ENCODE measurements around the gene DUS2.

DNA sequence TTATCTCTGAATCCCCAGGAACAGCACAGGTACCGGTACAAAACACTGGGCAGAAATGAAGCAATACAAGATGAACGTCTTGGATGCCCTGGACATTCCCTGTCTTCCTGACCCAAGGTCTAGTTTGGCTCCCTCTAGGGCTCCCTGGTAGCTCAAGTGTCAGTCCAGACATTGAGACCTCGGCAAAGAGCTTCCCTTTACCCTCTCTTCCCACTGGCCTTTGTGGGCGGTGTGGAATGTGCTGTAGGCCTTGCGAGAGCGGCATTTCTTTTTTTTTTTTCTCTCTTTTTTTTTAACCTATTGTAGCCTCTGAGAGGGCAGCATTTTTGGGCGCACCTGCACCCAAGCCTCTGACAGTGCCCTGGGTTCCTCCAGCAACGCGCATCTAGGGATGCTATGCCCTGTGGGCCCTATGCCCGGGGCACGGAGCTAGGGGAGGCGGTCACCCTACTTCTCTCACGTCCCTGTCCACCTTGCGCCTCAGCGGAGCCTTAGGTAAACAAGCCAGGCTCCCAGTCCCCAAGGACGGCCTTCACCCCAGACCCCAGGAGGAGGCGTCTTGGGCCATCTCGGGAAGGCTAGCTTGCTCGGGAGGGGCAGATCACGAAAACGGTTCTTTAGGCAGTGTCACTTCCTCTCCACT lies 60.9 kb downstream of the DUS2 start:
- TF ChIP-seq POLR2AphosphoS5 (IDR thresholded peaks at IDR 0.05) (no peak), POLR2A (IDR thresholded peaks at IDR 0.05) (no peak), EP300 (IDR thresholded peaks at IDR 0.05) (no peak), CTCF (IDR thresholded peaks at IDR 0.05) (no peak)

All from upper lobe of left lung (tissue), 4 donors.